SH-SY5Y (cell line): ENCODE measurements around the gene ABCF1.

Experiments used
- GATA2 ChIP-seq: IDR thresholded peaks from 2 replicates; pipeline ENCODE4 v1.6.1; 2011; ENCODE audit warnings: mild to moderate bottlenecking, low read depth, low read length
- GATA3 ChIP-seq: IDR thresholded peaks from 2 replicates; pipeline ENCODE4 v1.6.1; 2011; ENCODE audit warnings: low read depth, mild to moderate bottlenecking, low read length, moderate library complexity

- no peak for TF ChIP-seq GATA2
- no peak for TF ChIP-seq GATA3
These were observed 28.3 kb upstream of the ABCF1 start for GRCh38 chr6:30542915-30543314.
